GM19328 (cell line): Measurements from ENCODE around the gene MRPL58.

ENCODE experiments used
- ATAC-seq: cut with Tn5 transposase; IDR thresholded peaks from one replicate; pipeline ENCODE4 v1.9.1; 2021; ENCODE audit warnings: mild to moderate bottlenecking, moderate library complexity; ENCODE audit not compliant: unreplicated experiment

MRPL58 gene

DNA sequence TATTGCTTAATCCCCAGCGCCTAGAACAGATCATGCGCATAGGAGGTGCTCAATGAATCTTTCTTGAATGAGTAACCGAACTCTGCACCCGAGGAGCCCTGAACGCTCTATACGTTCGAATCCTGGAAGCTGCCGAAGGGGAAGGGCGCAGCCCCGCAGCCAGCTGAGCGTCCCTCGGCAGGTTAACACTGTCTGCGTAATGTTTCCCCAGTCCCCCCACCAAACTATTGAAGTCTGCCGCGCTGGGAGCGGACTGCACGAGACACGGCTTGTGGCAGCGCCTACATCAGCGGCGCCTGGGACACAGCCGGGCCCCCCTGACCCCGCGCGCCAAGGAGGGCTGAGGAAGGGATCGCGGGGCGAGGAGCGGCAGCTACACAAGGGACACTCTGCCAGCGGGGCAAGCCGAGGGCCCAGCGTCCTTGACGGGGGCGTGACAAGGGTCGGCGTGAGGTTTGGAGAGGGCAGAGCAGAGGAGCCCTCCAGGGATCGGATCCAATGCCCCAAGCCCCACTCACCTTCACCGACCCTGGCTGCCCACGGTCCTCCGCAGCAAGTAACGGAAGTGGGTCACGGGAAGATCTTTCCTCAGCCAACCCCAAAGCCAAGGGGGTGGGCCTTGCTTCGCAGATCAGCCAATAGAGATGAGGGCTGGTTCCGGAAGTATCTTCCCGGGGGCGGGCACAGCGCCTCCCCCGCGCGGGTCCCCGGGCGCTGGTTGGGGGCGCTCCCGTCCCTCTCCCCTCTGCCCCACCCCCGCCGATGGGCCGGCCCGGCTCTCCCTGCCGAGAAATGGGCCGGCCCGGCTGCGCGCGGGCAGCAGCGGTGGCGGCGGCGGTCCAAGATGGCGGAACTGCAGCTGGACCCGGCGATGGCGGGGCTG, 34.2 kb downstream of the MRPL58 start, which contains the start of the genes ATP5PD and KCTD2:
TSS of gene ATP5PD (minus strand) at position 563 of the 883 bp plus-strand sequence. CDS start 4,319 bp downstream, outside the sequence.
TSS of gene KCTD2 (plus strand) at position 819 of the 883 bp plus-strand sequence. CDS start at position 845, 26 bp downstream.
- ATAC-seq, result peak; percentile 94

DNA sequence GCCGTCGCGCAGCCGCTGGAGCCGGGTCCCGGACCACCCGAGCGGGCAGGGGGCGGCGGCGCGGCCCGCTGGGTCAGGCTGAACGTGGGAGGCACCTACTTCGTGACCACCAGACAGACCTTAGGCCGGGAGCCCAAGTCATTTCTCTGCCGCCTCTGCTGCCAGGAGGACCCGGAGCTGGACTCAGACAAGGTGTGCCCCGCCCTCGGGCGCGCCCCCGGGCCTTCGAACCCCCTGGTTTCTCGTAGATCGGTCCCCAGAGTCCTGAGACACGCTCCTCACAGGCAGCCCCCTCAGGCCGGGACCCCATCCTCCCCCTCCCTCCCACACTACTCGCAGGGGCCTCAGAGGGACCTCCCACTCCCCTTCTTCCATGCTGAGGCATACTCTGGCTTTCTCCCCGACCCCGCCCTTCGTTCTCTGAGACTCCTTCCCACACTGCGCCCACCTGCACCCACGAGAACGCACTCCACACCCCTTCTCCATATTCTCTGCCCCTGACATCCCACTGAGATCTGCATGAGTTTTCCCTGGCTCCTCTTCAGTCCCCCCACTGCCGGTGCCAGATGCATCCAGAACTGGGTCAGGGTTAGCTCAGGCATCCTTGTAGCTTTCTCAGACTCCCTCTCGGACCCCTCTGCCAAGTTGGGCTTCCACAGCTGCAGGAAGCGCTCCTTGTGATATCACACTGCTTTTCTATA, 35.1 kb downstream of the MRPL58 start:
- peak; percentile 7 for ATAC-seq

DNA sequence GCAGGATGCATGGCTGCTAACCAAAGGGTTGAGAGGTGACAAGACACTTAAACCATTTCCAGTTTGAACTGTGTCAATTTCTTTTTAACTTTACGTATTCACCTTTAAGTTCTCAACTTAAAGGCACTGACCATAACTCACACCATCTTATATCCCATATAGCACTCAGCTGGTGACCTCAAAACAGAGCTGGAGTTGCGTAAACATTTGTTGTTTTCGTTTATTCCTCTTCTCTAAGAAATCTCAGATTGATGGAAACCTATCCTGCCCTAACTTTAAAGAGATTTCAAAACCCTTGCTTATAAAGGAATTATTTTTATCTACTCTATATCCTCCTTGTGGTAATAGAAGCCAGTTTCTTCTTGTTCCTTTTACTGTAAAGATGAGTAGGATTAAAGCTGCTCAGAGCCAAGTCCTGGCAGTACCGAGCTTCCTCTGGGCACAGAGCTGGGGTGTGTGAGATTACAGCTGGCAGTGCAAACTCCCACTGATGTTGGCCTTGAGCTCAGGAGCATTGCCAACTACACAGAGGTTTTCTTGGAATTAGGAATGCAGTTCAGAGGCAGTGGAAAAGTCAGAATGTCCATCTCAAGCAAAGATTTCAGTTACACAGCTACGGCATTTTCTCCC, 35.9 kb downstream of the MRPL58 start:
- no peak for ATAC-seq

DNA sequence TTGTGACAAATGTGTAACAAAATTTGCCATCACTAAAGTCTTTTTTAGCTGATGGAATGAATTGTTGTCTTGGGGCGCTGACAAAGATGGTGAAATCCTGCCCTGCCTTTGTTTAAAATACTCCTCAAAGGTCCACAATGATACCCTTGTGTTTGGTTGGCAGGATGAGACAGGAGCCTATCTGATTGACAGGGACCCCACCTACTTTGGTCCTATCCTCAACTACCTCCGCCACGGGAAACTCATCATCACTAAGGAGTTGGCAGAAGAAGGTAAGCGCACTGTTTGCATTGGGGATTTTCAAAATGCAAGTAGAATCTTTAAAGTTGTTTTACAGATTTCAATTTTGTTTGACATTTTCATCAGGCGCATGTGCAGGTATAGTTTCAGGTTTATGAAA, 36.6 kb downstream of the MRPL58 start:
- ATAC-seq, result no peak

DNA sequence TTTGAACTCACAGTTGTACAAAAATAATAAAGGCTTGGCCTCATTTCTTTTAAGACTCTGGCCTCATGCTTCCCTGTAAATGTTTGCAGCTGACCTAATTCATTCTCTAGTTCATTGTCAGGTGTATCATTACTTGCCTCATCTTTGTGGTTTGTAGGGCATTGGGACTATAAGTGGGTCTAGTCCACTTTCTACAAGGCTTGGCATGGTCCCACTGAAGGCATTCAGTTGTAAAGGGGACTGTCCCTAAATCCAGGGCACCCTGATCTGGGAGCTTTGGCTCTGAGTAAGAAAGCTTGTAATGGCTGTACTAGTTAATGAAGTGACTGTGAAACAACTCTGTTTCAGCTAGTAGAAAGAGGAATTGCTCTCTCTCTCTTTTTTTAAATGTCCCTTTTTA, 37.2 kb downstream of the MRPL58 start:
- ATAC-seq, result no peak

DNA sequence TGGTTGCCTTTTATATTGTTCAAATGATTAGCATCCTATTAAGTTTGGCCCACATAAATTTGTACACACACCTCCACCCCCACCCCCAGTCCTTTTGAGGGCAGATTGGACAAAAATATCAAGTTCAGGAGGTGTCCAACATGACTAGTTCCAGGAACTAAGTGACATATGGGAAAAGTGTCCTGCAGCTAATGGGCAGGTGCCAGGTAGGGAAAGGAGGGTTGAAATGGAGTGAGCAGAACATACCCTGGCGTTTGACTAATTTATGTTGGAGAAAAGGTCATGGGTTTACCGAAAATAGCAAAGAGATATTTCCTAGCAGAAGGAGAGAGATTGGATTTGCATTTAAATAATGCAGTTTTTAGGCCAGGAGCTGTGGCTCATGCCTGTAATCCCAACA, 39.5 kb downstream of the MRPL58 start:
- ATAC-seq, result no peak

DNA sequence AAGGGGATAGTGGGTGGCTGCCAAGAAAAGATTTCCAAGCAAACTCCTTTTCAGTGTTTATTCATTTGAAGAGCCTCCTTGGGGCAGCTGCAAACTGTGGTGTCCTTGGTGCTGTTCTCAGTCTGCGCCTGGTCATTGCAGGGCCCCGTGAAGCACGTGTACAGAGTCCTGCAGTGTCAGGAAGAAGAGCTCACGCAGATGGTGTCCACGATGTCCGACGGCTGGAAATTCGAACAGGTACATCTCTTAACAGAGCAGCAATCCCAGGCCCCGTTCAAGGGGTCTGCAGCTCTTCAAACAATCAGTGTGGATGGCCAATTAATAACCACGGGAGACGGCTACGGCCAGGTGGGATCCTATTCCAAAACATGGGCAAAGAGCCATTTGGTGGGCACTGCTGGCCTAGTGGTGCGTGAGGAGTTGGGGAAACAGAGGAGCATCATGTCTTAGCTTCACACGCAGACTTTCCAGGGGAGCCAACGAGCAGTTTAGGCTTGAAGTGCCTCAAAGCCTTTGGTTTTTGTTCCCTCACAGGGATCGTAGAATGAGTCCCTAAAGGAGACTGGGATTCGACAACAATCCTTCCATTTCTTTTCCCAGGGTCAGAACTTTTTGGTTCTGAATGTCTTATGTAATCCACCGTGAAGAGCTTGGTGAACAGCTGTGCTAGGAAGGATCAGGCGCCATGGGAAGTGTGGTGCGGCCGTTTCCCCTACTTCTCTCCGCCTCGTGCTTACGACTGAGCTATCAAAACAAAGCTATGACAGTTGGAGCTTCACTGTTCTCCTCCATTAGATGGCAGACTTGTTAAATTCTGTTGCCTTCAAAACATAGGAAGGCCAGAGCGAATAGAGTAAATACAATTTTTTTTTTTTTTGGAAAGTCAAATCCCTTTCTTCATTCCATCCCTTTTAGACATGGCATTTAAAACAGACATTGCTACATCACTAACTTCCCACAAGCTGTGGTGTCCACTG, 47.2 kb downstream of the MRPL58 start:
- ATAC-seq, result no peak

DNA sequence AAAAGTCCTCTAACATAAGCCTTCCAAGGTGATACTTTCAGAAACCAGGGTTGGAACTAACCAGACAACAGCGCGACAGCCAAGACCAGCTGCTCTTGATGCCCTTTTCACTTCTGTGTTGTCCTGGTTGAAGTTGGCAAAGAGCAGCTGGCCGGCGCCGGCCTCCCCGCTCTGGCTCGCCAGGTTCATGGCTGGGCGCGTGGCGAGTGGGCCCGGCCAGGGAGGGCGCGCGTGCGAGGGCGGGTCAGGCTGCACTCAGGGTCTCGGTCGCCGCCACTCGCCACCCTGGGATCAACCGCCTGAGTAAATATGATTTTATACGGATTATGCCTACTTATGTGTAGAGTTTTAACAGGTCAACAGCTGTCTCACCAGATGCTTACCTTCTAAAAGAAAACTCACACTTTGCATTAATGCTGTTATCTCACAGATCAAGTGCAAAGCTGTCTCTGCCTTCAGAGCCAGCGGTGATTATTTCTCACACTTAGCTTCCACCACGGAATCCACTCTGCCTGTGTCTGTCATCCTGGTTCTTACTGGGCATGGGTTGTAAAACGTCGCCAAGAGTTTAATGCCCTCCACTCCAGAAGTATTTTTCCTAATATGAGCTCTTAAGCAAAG, 48.1 kb downstream of the MRPL58 start:
- ATAC-seq, result no peak

DNA sequence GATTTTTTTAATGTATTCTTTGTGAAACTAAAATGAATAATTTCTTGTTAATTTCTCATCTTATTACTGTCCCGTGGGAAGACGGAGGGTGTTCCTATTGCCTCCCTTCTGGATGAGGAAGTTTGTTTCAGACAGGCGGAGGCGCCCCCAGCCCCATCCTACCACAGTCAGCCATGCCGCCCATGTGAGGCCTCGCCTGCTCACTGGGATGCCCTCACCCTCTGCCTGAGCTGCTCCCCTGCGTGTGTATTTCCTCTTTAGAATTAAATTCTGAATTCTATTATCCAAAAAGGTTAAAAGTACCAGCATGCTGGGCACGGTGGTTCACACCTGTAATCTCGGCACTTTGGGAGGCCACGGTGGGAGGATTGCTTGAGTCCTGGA, 48.6 kb downstream of the MRPL58 start:
- no peak for ATAC-seq

DNA sequence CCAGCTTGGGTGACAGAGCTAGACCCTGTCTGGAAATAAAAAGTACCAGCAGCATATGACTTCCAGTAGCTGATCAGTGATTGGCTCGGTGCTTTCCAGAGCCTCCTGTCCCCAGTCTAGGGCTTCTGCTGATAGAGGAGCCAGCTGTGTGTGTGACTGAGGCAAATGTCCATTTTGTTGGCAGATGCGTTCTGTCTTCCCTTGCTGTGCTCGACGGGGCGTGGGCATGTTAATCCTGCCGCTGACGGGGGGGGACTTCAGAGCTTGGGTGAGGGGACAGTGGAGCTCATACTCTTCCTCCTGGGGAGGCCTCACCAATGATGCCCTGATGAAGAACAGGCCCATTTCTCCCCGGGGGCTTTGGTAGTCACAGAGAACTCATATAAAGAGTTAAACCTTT, 49.1 kb downstream of the MRPL58 start:
- ATAC-seq, result no peak

DNA sequence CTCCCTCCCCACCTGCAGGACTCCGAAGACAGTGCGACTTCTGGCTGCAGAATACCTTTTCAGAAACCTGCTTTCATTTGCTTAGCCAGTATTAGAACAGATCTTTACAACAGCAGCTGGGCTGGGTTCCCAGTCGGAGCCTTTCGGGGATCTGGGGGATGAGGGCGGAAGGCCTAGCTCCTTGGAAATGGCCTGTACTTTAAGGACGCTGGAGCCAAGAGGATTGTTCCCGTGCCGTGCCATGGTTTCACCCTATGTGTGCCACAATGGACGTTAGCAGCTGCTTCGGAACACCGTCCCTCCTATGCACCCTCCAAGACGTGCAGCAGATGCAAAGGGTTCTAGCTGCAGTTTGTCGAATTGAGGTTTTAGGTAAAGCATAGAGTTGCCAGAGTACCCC, 50.7 kb downstream of the MRPL58 start:
- ATAC-seq, result no peak

DNA sequence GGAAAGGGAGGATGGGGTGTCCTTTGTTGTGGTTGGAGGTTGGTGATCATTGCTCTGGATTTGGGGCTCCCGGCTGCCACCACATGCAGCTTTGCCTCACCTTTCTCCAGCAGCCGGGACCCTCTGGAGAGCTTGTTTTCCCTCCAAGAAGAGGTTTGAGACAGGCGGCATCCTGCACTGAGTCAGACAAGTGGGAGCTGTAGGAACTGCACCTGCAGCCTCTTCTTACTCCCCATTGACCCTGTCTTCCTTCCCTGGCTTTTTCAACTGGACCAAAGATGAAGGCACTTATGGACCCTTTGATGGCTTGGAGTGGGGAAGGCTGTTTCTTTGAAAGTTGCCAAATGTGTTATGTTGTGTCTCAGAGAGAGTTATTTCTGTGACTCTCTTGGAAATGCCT, 51.2 kb downstream of the MRPL58 start:
- ATAC-seq, result no peak

DNA sequence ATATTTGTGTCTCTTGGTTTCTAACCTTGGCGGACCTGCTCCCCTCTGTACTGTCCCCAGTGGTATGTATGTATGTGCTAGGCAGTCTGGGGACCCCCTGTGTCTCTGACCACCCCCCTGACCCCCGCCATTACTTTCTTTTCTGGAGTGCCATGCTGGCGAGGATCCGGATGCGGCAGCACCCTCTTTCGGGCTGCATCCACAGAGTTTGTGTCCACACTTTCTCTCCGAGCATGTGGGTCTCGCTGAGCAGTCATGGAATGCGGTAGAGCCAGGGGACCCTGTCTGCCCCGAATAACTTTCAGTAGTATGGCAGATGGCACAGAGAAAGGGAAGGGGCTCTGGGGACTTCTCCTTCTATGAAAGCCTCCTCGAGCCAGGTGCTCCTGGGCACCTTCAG, 51.6 kb downstream of the MRPL58 start:
- ATAC-seq, result no peak

DNA sequence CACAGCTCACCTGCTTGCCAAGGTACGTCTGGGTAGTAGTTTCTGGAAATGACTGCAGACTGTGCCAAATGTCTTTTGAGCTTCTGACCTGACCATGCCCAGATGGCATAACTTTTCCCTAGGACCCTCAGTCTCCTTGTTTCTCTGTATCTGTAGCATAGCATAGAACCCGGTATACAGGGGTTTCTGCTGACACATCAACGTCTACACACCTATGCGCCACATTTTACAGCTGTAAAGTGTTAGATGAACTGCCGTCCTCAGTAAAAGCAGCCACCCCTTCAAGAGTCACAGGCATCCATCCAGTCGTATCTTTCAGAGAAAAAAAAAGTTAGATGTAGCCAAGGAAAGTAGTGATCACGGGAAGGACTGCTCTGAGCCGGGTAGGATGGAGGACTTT, 52.0 kb downstream of the MRPL58 start:
- ATAC-seq, result no peak

DNA sequence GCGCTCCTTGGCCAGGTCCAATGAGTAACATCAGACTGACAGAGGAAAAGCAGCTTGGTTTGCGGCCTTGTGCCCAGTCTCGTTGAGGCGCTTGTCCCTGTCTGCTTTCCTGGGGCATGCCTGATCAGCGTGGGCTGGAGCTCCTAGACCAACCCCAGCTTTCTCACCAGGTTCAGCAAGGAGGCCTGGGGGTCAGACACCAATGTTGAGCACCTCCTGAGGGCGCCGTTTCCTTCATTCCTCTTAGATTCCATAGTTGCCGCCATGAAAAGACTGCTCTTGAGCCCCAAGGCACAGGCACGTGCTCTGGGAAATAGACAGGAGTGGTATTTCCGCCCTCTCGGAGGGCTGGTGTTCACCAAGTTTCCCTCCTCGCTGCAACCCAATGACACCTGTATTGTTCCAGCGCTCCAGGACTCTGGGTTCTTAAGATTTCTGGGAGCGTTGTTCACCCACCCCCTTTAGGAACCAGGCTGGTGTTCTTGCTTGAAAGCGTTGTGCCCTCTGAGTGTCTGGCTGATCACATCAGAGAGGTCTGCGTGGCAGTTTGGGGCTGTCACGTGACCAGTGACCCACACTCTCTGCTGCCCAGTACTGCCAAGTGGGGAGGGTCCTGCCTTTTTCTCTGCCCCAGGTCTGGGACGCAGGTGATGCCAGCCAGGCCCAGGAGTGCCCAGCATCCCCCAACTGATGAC, 52.5 kb downstream of the MRPL58 start:
- no peak for ATAC-seq

DNA sequence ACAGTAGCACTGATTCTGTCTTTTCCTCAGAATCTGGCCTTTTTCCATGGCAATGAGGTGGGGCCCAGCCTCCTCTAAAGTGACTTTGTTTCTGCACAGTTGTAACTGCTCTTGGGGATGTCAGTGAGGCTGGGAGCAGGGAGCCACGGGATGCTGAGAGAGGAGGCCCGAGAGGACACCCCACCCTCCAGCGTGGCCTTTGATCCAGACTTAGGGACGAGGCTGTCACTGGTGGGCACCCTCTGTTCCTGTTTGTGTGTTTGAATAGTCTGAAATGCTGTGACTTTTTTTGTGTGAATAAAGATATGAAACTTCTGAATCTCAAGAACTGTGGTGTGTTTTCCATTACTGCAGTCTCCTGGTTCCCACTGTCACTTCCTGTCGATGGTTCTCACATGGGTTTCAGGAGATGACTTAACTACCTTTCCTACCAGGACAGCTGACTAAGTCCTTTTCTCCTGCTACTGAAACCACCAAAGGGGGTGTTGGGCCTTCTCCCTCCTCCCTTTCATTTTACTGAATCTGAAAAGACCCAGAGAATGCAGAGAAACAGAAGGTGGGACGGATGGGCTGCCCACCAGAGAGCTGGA, 53.2 kb downstream of the MRPL58 start:
- no peak for ATAC-seq

DNA sequence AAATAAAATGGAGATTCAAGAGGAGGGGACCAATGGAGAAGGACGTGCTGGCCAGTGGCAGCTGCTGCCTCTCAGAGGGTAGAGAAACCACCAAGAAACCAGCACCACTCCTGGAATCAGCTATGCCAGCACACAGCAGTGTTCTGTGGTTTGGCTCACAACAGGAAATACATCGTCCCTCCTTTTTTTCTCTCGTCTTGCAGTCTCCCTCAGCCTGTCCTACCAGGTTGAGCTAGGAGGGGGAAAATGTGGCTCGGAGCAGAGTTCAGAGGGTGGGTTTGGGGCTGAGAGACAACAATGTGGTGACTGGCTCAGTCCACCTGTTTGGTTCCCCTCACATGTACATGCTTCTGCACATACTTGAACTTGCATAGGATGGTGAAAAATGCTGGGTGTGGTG, 55.4 kb downstream of the MRPL58 start:
- ATAC-seq, result no peak

DNA sequence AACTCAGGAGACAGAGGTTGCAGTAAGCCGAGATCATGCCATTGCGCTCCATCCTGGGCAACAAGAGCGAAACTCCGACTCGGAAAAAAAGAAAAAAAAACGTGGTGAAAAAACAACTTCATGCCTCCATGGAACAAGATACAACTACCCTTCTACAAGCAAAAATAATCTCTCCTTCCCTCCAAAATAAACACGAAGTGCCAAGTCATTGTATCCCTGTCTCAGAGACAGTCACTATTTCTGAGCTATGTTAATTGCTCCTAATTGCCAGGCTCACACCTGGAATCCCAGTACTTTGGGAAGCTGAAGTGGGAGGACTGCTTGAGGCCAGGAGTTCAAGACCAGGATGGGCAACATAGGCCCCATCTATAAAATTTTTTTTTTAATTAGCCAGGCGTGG, 56.3 kb downstream of the MRPL58 start:
- ATAC-seq, result no peak

DNA sequence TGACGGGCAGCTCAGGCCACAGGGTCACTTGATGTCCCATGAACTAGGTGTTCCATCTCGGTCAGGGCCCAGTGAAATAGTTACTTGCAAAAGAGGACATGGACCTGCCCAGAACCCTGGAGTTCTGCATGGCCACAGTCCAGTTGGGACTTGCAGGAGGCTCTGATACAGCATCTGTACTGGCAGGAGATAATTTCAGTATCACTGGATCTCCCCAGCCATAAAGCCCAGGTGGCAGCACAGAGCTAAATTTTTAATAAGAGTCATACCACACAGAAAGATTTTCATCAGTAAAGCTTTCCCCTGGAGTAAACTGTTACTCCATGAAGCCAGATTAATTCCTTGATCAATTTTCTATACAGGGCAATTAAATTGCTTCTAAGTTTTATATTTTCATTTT, 57.3 kb downstream of the MRPL58 start:
- no peak for ATAC-seq
